B cell (primary cell): Measurements from ENCODE around the gene RING1. TPM values are rescaled to one million over a fixed set of nuclear protein-coding genes. Genes with fewer than 3 reads are reported as not detected.
A peak's percentile ranks its signal among the peaks of the same experiment; 100 is the strongest.

Experiments
- ATAC-seq: fragments of 200-7000 bp; cut with Tn5 transposase; one replicate; pipeline ENCODE4 v1.10.0; 2021; ENCODE audit warnings: low read depth, mild to moderate bottlenecking, moderate number of reproducible peaks, moderate library complexity
- CTCF ChIA-PET: fragments of 350-600 bp; sonication (Branson Sonifier 250); formaldehyde crosslinking; loops from one replicate; lab custom pipeline; 2021; ENCODE audit warnings: antibody characterized with exemption, inconsistent platforms; lab: Charles Lee
- POLR2A ChIA-PET: fragments of 350-600 bp; sonication (Branson Sonifier 250); formaldehyde crosslinking; loops from one replicate; lab custom pipeline; 2021; ENCODE audit warnings: antibody characterized with exemption; lab: Charles Lee
- DNase-seq: peaks from one replicate; pipeline ENCODE4 v3.0.0; 2013
- H2AFZ ChIP-seq: 2 replicates; pipeline ENCODE4 v1.6.1; 2012; ENCODE audit warnings: mild to moderate bottlenecking, low read depth, low read length; ENCODE audit not compliant: insufficient read depth, poor library complexity, severe bottlenecking
- H3K27ac ChIP-seq, 2 donors: 1 replicate in 1 of 2; 2 replicates in 1 of 2; pipeline ENCODE4 v1.5.1; 2012 to 2013; ENCODE audit warnings: low read length in 2 of 2, mild to moderate bottlenecking in 2 of 2, moderate library complexity in 1 of 2
- H3K27me3 ChIP-seq, 4 experiments: fragments of 200-600 bp in 1 of 4; sonication (generic) in 1 of 4; replicated peaks in 1 of 4; 1 replicate in 2 of 4; 2 replicates in 2 of 4; pipeline versions ENCODE4 v1.6.1 to v1.7.0; 2013 to 2016; ENCODE audit warnings: low read length in 3 of 4, mild to moderate bottlenecking in 2 of 4, mixed read lengths in 1 of 4, moderate library complexity in 1 of 4; ENCODE audit not compliant: insufficient read depth in 4 of 4, control insufficient read depth in 3 of 4; ENCODE audit errors: control extremely low read depth in 1 of 4
- H3K36me3 ChIP-seq, 2 experiments: replicated peaks in 1 of 2; 1 replicate in 1 of 2; 2 replicates in 1 of 2; pipeline versions ENCODE4 v1.6.1 to v1.7.1; 2013; ENCODE audit warnings: low read length in 1 of 2; ENCODE audit not compliant: insufficient read depth in 2 of 2, control insufficient read depth in 1 of 2; ENCODE audit errors: control extremely low read depth in 1 of 2, extremely low read depth in 1 of 2
- H3K4me1 ChIP-seq, 2 donors: fragments of 200-600 bp in 1 of 2; sonication (generic) in 1 of 2; 1 replicate in 1 of 2; 2 replicates in 1 of 2; pipeline versions ENCODE4 v1.5.1 to v1.6.1; 2013 to 2017; ENCODE audit warnings: low read length in 2 of 2; ENCODE audit not compliant: control insufficient read depth in 2 of 2, insufficient read depth in 2 of 2
- H3K4me2 ChIP-seq: replicated peaks from 2 replicates; pipeline ENCODE3; 2012; ENCODE audit warnings: mild to moderate bottlenecking, low read depth, low read length; ENCODE audit not compliant: poor library complexity, severe bottlenecking
- H3K4me3 ChIP-seq, 5 experiments: fragments of 200-600 bp in 1 of 5; sonication (generic) in 1 of 5; 1 replicate in 3 of 5; 2 replicates in 2 of 5; pipeline versions ENCODE4 v1.5.1 to v1.7.0; 2011 to 2016; ENCODE audit warnings: low read length in 4 of 5, mild to moderate bottlenecking in 4 of 5, low read depth in 2 of 5, control low read depth in 1 of 5, moderate library complexity in 1 of 5; ENCODE audit not compliant: insufficient read depth in 1 of 5; ENCODE audit errors: control extremely low read depth in 1 of 5, extremely low read depth in 1 of 5
- H3K79me2 ChIP-seq: fragments of 200-600 bp; sonication (generic); one replicate; pipeline ENCODE4 v1.6.0; 2016; ENCODE audit warnings: low read length; ENCODE audit not compliant: control insufficient read depth, insufficient read depth
- H3K9ac ChIP-seq: fragments of 200-600 bp; sonication (generic); 2 replicates; pipeline ENCODE4 v1.6.1; 2017; ENCODE audit warnings: mild to moderate bottlenecking, low read length, moderate library complexity
- H3K9me3 ChIP-seq, 3 donors: one replicate each; pipeline versions ENCODE4 v1.6.1 to v1.7.1; 2013; ENCODE audit warnings: low read length in 2 of 3; ENCODE audit not compliant: control insufficient read depth in 2 of 3, insufficient read depth in 1 of 3; ENCODE audit errors: control extremely low read depth in 1 of 3
- H4K20me1 ChIP-seq: 2 replicates; pipeline ENCODE4 v1.6.0; 2012; ENCODE audit warnings: mild to moderate bottlenecking, low read length; ENCODE audit not compliant: insufficient read depth, control insufficient read depth, poor library complexity, severe bottlenecking
- H3K27ac Mint-ChIP-seq: one replicate; pipeline ENCODE4 v1.8.0; 2021; ENCODE audit warnings: mixed read lengths
- H3K27me3 Mint-ChIP-seq: one replicate; pipeline ENCODE4 v1.8.0; 2021; ENCODE audit warnings: mixed read lengths
- H3K4me1 Mint-ChIP-seq: one replicate; pipeline ENCODE4 v1.8.0; 2021; ENCODE audit warnings: mixed read lengths
- H3K4me3 Mint-ChIP-seq: one replicate; pipeline ENCODE4 v1.8.0; 2021; ENCODE audit warnings: mixed read lengths
- H3K9me3 Mint-ChIP-seq: one replicate; pipeline ENCODE4 v1.8.0; 2022; ENCODE audit warnings: mixed read lengths; ENCODE audit not compliant: insufficient read depth
- EZH2 ChIP-seq: IDR thresholded peaks from 2 replicates; pipeline ENCODE4 v1.6.1; 2012; ENCODE audit warnings: borderline replicate concordance, low read depth, mild to moderate bottlenecking, moderate library complexity, low read length; ENCODE audit not compliant: insufficient read depth, poor library complexity, severe bottlenecking
- WGBS: methylation state at CpG from one replicate; pipeline ENCODE4 v1.1.5; 2013; ENCODE audit warnings: missing lambda C conversion rate; ENCODE audit not compliant: insufficient coverage; 5-methylcytosine and 5-hydroxymethylcytosine counted together
- intact Hi-C: fragments of 100-400 bp; cut with micrococcal nuclease; formaldehyde crosslinking; loops from one replicate; pipeline ENCODE4 v1.10.0; 2022
- polyA minus RNA-seq: library from RNA; depleted of rRNA, polyadenylated mRNA; stranded (reverse); fragments of >200 nt; gene quantifications from 2 replicates; pipeline ENCODE4 v1.2.3, GENCODE V29; 2012
- polyA plus RNA-seq: library from polyadenylated mRNA; depleted of rRNA; stranded (reverse); fragments of >200 nt; gene quantifications from 2 replicates; pipeline ENCODE4 v1.2.3, GENCODE V29; 2012
- total RNA-seq, 2 donors: library from RNA; stranded (reverse); fragments of 120-200 nt in 1 of 2; gene quantifications; 1 replicate in 1 of 2; 2 replicates in 1 of 2; pipeline versions ENCODE4 v1.2.3 to v1.2.4, GENCODE V29; 2013 to 2022
- TF ChIP-seq, protein P1 (sequence below): fragments of 200-600 bp; IDR thresholded peaks from one replicate; pipeline ENCODE4 v1.8.0; 2022; ENCODE audit warnings: antibody characterized with exemption, mild to moderate bottlenecking

RING1 gene
- 43.4 and 44.2 TPM in 2 replicates for total RNA-seq
- 21.4 TPM for total RNA-seq (2013)
- polyA plus RNA-seq = 34.9 and 37.1 TPM in 2 replicates
- 31.9 and 32.5 TPM in 2 replicates for polyA minus RNA-seq

DNA sequence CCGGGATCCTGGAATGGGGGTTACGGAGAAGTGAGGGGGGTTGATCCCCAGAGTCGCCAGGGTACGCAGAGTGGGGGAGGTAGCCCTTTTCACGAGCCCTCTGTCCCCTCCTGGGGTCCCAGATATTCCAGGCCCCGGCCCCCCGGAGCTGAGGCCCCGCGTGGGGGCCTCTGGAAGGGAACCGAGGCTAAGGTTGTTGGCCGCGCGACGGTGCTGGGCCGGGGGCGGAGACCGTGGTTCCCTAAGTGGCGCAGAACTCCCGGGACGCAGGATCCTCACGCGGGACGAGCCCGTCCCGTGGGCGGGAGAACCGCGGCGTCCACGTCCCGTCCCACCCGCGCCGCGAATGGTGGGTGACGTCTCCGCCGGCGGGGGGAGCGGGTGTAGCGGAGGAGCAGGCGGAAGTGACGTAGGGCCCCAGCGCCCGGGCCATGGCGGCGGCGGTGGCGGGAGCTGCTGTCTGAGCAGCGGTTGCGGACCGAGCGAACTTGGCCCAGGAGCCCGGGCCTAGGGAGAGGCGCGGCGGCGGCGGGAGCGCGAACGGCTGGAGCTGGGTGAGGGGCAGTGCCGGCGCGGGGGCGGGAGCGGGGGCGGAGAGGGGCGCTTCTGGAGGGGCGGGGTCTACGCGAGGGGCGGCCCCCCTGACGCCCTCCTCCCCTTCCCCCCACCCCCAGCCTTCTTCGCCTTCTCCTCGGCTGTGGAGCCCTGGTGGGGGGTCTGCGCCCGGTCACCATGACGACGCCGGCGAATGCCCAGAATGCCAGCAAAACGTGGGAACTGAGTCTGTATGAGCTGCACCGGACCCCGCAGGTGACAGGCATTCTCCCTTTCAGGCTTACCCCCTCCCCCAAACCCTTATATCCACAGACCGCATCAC lies at the start of gene RING1:
TSS of gene RING1 (plus strand) at position 410 of the 877 bp plus-strand sequence. CDS start at position 733, 323 bp downstream.
- peaks cover 0 to 26% of the 10 kb centered on the region in 2 experiments for H3K36me3 ChIP-seq
- H3K79me2 ChIP-seq = peaks cover 15% of the 10 kb centered on the region
- peaks cover 0 to 10% (median 8%) of the 10 kb centered on the region in 4 experiments for H3K27me3 ChIP-seq
- peaks cover 40% of the 10 kb centered on the region for H3K4me1 Mint-ChIP-seq
- peaks cover 9% of the 10 kb centered on the region for H3K27me3 Mint-ChIP-seq
- WGBS = under 1% methylated on average over 69 of the region's 86 CpGs
- H3K27ac ChIP-seq = peak within 1 kb of the TSS; percentile 87 to 91
- peak within 1 kb of the TSS; percentile 90 for H3K27ac Mint-ChIP-seq
- H4K20me1 ChIP-seq = no peaks in the 10 kb centered on the region
- POLR2A ChIA-PET = interaction anchor here (0.6 to 2.0 kb wide), 15 partner anchors 9 to 1807 kb away, joined by 3 to 12 read pairs (median 4); partner anchors contain the start of genes B3GALT4, HLA-DPB1 and VPS52
- CTCF ChIA-PET = interaction anchor here (0.6 to 3.0 kb wide), 9 partner anchors 9 to 236 kb away, joined by 3 to 14 read pairs (median 4); no protein-coding TSS in a partner anchor
- H3K4me3 ChIP-seq = peak within 1 kb of the TSS; percentile 71 to 99 (median 90)
- intact Hi-C loops = loop anchor here (1.0 to 10.0 kb wide), 4 partner anchors 8 to 1234 kb away; partner anchors contain the start of genes COL11A2, DXO, RXRB and SLC39A7
- peaks cover 31 to 45% of the 10 kb centered on the region in 2 donors for H3K4me1 ChIP-seq
- H2AFZ ChIP-seq = peak within 1 kb of the TSS; percentile 76
- peaks cover 0 to 4% (median 0%) of the 10 kb centered on the region in 3 donors for H3K9me3 ChIP-seq
- peak within 1 kb of the TSS; percentile 89 for H3K9ac ChIP-seq
- peak within 1 kb of the TSS; percentile 92 for H3K4me2 ChIP-seq
- DNase-seq = peak; percentile 92
- TF ChIP-seq, protein P1, sequence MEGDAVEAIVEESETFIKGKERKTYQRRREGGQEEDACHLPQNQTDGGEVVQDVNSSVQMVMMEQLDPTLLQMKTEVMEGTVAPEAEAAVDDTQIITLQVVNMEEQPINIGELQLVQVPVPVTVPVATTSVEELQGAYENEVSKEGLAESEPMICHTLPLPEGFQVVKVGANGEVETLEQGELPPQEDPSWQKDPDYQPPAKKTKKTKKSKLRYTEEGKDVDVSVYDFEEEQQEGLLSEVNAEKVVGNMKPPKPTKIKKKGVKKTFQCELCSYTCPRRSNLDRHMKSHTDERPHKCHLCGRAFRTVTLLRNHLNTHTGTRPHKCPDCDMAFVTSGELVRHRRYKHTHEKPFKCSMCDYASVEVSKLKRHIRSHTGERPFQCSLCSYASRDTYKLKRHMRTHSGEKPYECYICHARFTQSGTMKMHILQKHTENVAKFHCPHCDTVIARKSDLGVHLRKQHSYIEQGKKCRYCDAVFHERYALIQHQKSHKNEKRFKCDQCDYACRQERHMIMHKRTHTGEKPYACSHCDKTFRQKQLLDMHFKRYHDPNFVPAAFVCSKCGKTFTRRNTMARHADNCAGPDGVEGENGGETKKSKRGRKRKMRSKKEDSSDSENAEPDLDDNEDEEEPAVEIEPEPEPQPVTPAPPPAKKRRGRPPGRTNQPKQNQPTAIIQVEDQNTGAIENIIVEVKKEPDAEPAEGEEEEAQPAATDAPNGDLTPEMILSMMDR = no peak
- no peak for TF ChIP-seq EZH2
- no peaks in the 10 kb centered on the region for H3K9me3 Mint-ChIP-seq
- peak; percentile 54 for ATAC-seq
- peak within 1 kb of the TSS; percentile 88 for H3K4me3 Mint-ChIP-seq
